SK-N-SH (cell line): Measurements from ENCODE around the gene SQOR. TPM values are rescaled to one million over a fixed set of nuclear protein-coding genes. Genes with fewer than 3 reads are reported as not detected.

ENCODE experiments used
- CTCF ChIA-PET: fragments of 300-600, 350-600 bp; formaldehyde crosslinking; extraction: SDS; loops from one replicate; lab custom pipeline; 2021; lab: Yijun Ruan, JAX
- POLR2A ChIA-PET: fragments of 350-600 bp; sonication (Branson Sonifier 250); formaldehyde crosslinking; extraction: SDS; loops from one replicate; lab custom pipeline; 2020; ENCODE audit warnings: antibody characterized with exemption, inconsistent platforms; lab: Yijun Ruan, JAX
- DNase-seq: peaks from one replicate; pipeline ENCODE4 v3.0.0; 2012
- H2AFZ ChIP-seq: fragments of 200-600 bp; sonication (generic); 2 replicates; pipeline ENCODE4 v1.8.1; 2016; ENCODE audit warnings: antibody characterized with exemption, mild to moderate bottlenecking, low read depth
- H3F3A ChIP-seq: fragments of 200-600 bp; sonication (generic); replicated peaks from 2 replicates; pipeline ENCODE3; 2016; ENCODE audit warnings: antibody characterized with exemption, mild to moderate bottlenecking; ENCODE audit not compliant: insufficient read depth
- H3K27ac ChIP-seq, 2 experiments: fragments of 200-500 bp in 1 of 2; fragments of 200-600 bp in 1 of 2; sonication (Bioruptor generic) in 1 of 2; sonication (generic), shearing (Covaris generic) in 1 of 2; 2 replicates each; pipeline versions ENCODE4 v1.5.1 to v1.6.1; 2014 to 2016; ENCODE audit warnings: low read depth in 2 of 2, inconsistent platforms in 1 of 2, low read length in 1 of 2, mild to moderate bottlenecking in 1 of 2, mixed read lengths in 1 of 2
- H3K27me3 ChIP-seq: fragments of 200-600 bp; sonication (generic), shearing (Covaris generic); 2 replicates; pipeline ENCODE4 v1.6.1; 2016; ENCODE audit warnings: mixed run types; ENCODE audit not compliant: insufficient read depth
- H3K36me3 ChIP-seq, 2 experiments: fragments of 200-500 bp in 1 of 2; fragments of 200-600 bp in 1 of 2; sonication (Bioruptor generic) in 1 of 2; sonication (generic) in 1 of 2; replicated peaks in 1 of 2; 2 replicates each; pipeline versions ENCODE3 to v1.5.1; 2014 to 2016; ENCODE audit warnings: low read length in 1 of 2, mild to moderate bottlenecking in 1 of 2; ENCODE audit not compliant: insufficient read depth in 2 of 2, control insufficient read depth in 1 of 2
- H3K4me1 ChIP-seq, 2 experiments: fragments of 200-500 bp in 1 of 2; fragments of 200-600 bp in 1 of 2; sonication (Bioruptor generic) in 1 of 2; sonication (generic), shearing (Covaris generic) in 1 of 2; 2 replicates each; pipeline versions ENCODE4 v1.5.1 to v1.6.1; 2014 to 2016; ENCODE audit warnings: low read depth in 1 of 2, low read length in 1 of 2, mixed run types in 1 of 2; ENCODE audit not compliant: insufficient read depth in 2 of 2, control insufficient read depth in 1 of 2
- H3K4me2 ChIP-seq: fragments of 200-600 bp; sonication (generic), shearing (Covaris generic); 2 replicates; pipeline ENCODE4 v1.6.1; 2017; ENCODE audit warnings: mixed run types
- H3K4me3 ChIP-seq, 2 experiments: fragments of 200-500 bp in 1 of 2; fragments of 200-600 bp in 1 of 2; sonication (Bioruptor generic) in 1 of 2; sonication (generic), shearing (Covaris generic) in 1 of 2; 2 replicates each; pipeline versions ENCODE4 v1.5.1 to v1.8.1; 2014 to 2016; ENCODE audit warnings: low read depth in 2 of 2, inconsistent platforms in 1 of 2, low read length in 1 of 2, mild to moderate bottlenecking in 1 of 2, mixed read lengths in 1 of 2, moderate library complexity in 1 of 2
- H3K79me2 ChIP-seq: fragments of 200-600 bp; sonication (generic); 2 replicates; pipeline ENCODE4 v1.8.1; 2017; ENCODE audit warnings: mild to moderate bottlenecking; ENCODE audit not compliant: insufficient read depth
- H3K9ac ChIP-seq: fragments of 200-600 bp; sonication (generic); 2 replicates; pipeline ENCODE4 v1.6.1; 2017; ENCODE audit warnings: mixed run types
- H3K9me2 ChIP-seq: fragments of 200-600 bp; sonication (generic); 2 replicates; pipeline ENCODE4 v1.6.1; 2017; ENCODE audit warnings: mixed run types
- H3K9me3 ChIP-seq: fragments of 200-600 bp; sonication (generic); 2 replicates; pipeline ENCODE4 v1.6.1; 2017; ENCODE audit warnings: mixed run types, mild to moderate bottlenecking, moderate library complexity
- H4K20me1 ChIP-seq: fragments of 200-600 bp; sonication (generic); 2 replicates; pipeline ENCODE4 v1.6.1; 2017; ENCODE audit warnings: mild to moderate bottlenecking, mixed run types; ENCODE audit not compliant: insufficient read depth
- CHD2 ChIP-seq: fragments of 150-350 bp; IDR thresholded peaks from 2 replicates; pipeline ENCODE4 v1.6.1; 2018; ENCODE audit warnings: low read length; ENCODE audit not compliant: partially characterized antibody
- ELF1 ChIP-seq: IDR thresholded peaks from 2 replicates; pipeline ENCODE4 v1.4.0; 2012
- EP300 ChIP-seq, 2 experiments: IDR thresholded peaks; 2 replicates each; pipeline versions ENCODE4 v1.4.0 to v1.6.1; 2012; ENCODE audit warnings: borderline replicate concordance in 1 of 2, low read depth in 1 of 2, low read length in 1 of 2
- FOSL2 ChIP-seq: IDR thresholded peaks from 2 replicates; pipeline ENCODE4 v1.4.0; 2012; ENCODE audit warnings: low read depth, mild to moderate bottlenecking, moderate library complexity, borderline replicate concordance
- FOXJ3 ChIP-seq: sonication (generic); formaldehyde crosslinking; IDR thresholded peaks from 2 replicates; pipeline ENCODE4 v1.5.1; 2020; ENCODE audit warnings: mild to moderate bottlenecking, missing genetic modification reagents
- GABPA ChIP-seq: IDR thresholded peaks from 2 replicates; pipeline ENCODE4 v1.4.0; 2012; ENCODE audit warnings: low read depth, mild to moderate bottlenecking
- GATA2 ChIP-seq: sonication (generic); formaldehyde crosslinking; IDR thresholded peaks from 2 replicates; pipeline ENCODE4 v1.5.0; 2020; ENCODE audit warnings: mild to moderate bottlenecking, missing genetic modification reagents
- JUND ChIP-seq: IDR thresholded peaks from 2 replicates; pipeline ENCODE4 v1.4.0; 2012
- MAX ChIP-seq: IDR thresholded peaks from 2 replicates; pipeline ENCODE4 v1.4.0; 2012; ENCODE audit warnings: low read depth
- MXI1 ChIP-seq: IDR thresholded peaks from 2 replicates; pipeline ENCODE4 v1.6.1; 2012; ENCODE audit warnings: mild to moderate bottlenecking, low read depth, low read length, improper control_type of control experiment
- NFIC ChIP-seq: IDR thresholded peaks from 2 replicates; pipeline ENCODE4 v1.4.0; 2012; ENCODE audit warnings: borderline replicate concordance
- NRF1 ChIP-seq: IDR thresholded peaks from 2 replicates; pipeline ENCODE4 v1.6.1; 2012; ENCODE audit warnings: low read depth, mild to moderate bottlenecking, low read length
- PBX3 ChIP-seq: IDR thresholded peaks from 2 replicates; pipeline ENCODE4; 2012
- RCOR1 ChIP-seq: fragments of 150-350 bp; IDR thresholded peaks from 2 replicates; pipeline ENCODE4 v1.6.1; 2017; ENCODE audit warnings: antibody characterized with exemption, low read length
- REST ChIP-seq: IDR thresholded peaks from 2 replicates; pipeline ENCODE4 v1.6.1; 2012; ENCODE audit warnings: mild to moderate bottlenecking, low read depth, low read length, moderate library complexity
- RFX5 ChIP-seq: IDR thresholded peaks from 2 replicates; pipeline ENCODE4 v1.6.1; 2012; ENCODE audit warnings: mild to moderate bottlenecking, improper control_type of control experiment, low read length
- SIN3A ChIP-seq: IDR thresholded peaks from 2 replicates; pipeline ENCODE4 v1.6.1; 2012; ENCODE audit warnings: low read depth, mild to moderate bottlenecking, low read length, moderate library complexity, borderline replicate concordance
- TAF1 ChIP-seq: IDR thresholded peaks from 2 replicates; pipeline ENCODE4 v1.6.1; 2012; ENCODE audit warnings: low read depth, mild to moderate bottlenecking, low read length, moderate library complexity, borderline replicate concordance
- TEAD4 ChIP-seq: IDR thresholded peaks from 2 replicates; pipeline ENCODE4 v1.4.0; 2012; ENCODE audit warnings: mild to moderate bottlenecking, borderline replicate concordance; ENCODE audit not compliant: insufficient read depth
- YY1 ChIP-seq: IDR thresholded peaks from 2 replicates; pipeline ENCODE4 v1.4.0; 2012; ENCODE audit warnings: low read depth, mild to moderate bottlenecking
- whole genome bisulfite sequencing: methylation state at CpG from one replicate; pipeline ENCODE4 v1.1.6; 2017; ENCODE audit warnings: low lambda C conversion rate; 5-methylcytosine and 5-hydroxymethylcytosine counted together
- polyA plus RNA-seq, 3 experiments: library from polyadenylated mRNA; depleted of rRNA; stranded (reverse); fragments of >200 nt; gene quantifications; 2 replicates each; pipeline ENCODE4 v1.2.3, GENCODE V29; 2012
- TF ChIP-seq, protein P1 (sequence below): IDR thresholded peaks from 2 replicates; pipeline ENCODE4 v1.4.0; 2012; ENCODE audit warnings: low read depth, borderline replicate concordance

The SQOR gene
- polyA plus RNA-seq, 1 of the 3 experiments (the other 2 are of a cell fraction) = 7.8 TPM

DNA sequence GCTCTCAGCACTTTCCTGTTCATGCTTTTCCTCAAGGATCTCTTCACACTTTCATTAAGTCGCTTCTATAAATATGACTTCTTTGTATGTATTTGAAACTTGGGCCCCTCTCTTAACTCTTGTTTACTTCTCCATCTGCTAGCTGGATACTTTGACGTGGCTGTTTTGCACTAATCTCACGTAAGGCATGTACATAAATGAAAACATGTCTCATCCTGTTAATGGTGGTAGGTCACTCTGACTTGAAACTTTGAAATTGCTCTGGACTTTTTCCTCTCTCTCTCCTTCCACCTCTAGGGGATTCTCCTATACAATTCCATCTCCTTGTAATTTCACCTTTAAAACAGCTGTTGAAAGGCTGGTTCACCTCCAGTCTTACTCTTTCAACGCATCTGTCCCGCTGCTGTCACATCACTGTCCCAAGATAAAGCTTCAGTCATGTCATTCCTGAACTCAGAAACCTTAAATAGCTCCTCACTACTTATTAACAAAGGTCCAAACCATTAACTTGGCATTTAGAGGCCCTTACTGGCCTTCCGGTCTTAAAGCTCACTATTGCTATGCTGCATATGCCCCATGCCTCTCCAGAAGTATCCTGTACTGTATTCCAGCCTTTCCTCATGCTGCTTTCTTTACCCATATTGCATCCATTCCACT, 46.5 kb upstream of the SQOR start:
- ChIA-PET POLR2A (interaction anchor here (0.5 to 1.5 kb wide), 4 partner anchors 36 to 309 kb away, joined by 3 to 10 read pairs (median 3); a partner anchor contains a TSS), CTCF (interaction anchor here (0.7 to 5.1 kb wide), 9 partner anchors 9 to 383 kb away, joined by 3 to 30 read pairs (median 5); a partner anchor contains a TSS)
- Histone ChIP-seq H3K4me2 (peak overlapping the region; percentile 84), H3K4me1 (peaks cover 19 to 24% of the 10 kb centered on the region in 2 experiments; a peak in 3 of 4 replicates), H3K4me3 (peak overlapping the region; percentile 84 to 87), H3K9ac (peak overlapping the region; percentile 97), H2AFZ (peak overlapping the region; percentile 93; the same call in 1 of the 2 replicates), H3F3A (peaks cover 10% of the 10 kb centered on the region), H3K27ac (peak overlapping the region; percentile 94 to 97), H3K9me2 (no peaks in the 10 kb centered on the region), H3K79me2 (peaks cover 58% of the 10 kb centered on the region), H3K36me3 (peaks cover 0 to 8% of the 10 kb centered on the region in 2 experiments), H4K20me1 (no peaks in the 10 kb centered on the region), H3K9me3 (no peaks in the 10 kb centered on the region), H3K27me3 (no peaks in the 10 kb centered on the region)
- whole genome bisulfite sequencing = 14% methylated on average over 6 of the region's 6 CpGs
- no peak for TF ChIP-seq FOXJ3
- no peak for TF ChIP-seq RCOR1
- TF ChIP-seq MAX = no peak
- DNase-seq = no peak

- peak overlapping the region in 1 of 2 experiments; percentile 94; a peak in 2 of 4 replicates for H3K27ac ChIP-seq
- peaks cover 66% of the 10 kb centered on the region for H3K79me2 ChIP-seq
- no peaks in the 10 kb centered on the region for H4K20me1 ChIP-seq
- H3K9me2 ChIP-seq = no peaks in the 10 kb centered on the region
- H3K9me3 ChIP-seq = no peaks in the 10 kb centered on the region
- ChIA-PET CTCF (interaction anchor here (1.3 to 5.1 kb wide), 5 partner anchors 22 to 384 kb away, joined by 3 to 30 read pairs (median 5); no protein-coding TSS in a partner anchor), POLR2A (no interaction called here)
- no peak overlapping the region for H2AFZ ChIP-seq
- H3K9ac ChIP-seq = peak overlapping the region; percentile 97
- no peak for DNase-seq
- peak overlapping the region; percentile 84 for H3K4me2 ChIP-seq
- peaks cover 0 to 14% of the 10 kb centered on the region in 2 experiments for H3K36me3 ChIP-seq
- TF ChIP-seq REST = no peak
- TF ChIP-seq FOSL2 = no peak
- no peak for TF ChIP-seq FOXJ3
- TF ChIP-seq, protein P1, sequence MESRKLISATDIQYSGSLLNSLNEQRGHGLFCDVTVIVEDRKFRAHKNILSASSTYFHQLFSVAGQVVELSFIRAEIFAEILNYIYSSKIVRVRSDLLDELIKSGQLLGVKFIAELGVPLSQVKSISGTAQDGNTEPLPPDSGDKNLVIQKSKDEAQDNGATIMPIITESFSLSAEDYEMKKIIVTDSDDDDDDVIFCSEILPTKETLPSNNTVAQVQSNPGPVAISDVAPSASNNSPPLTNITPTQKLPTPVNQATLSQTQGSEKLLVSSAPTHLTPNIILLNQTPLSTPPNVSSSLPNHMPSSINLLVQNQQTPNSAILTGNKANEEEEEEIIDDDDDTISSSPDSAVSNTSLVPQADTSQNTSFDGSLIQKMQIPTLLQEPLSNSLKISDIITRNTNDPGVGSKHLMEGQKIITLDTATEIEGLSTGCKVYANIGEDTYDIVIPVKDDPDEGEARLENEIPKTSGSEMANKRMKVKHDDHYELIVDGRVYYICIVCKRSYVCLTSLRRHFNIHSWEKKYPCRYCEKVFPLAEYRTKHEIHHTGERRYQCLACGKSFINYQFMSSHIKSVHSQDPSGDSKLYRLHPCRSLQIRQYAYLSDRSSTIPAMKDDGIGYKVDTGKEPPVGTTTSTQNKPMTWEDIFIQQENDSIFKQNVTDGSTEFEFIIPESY = no peak
- no peak for TF ChIP-seq JUND
- TF ChIP-seq RFX5 = no peak
- TF ChIP-seq MXI1 = no peak
- TF ChIP-seq GABPA = no peak
- no peak for TF ChIP-seq TEAD4
- no peak for TF ChIP-seq GATA2
- no peak for TF ChIP-seq PBX3
- TF ChIP-seq YY1 = no peak
- no peak for TF ChIP-seq NFIC
- no peak for TF ChIP-seq CHD2
- no peak for TF ChIP-seq EP300 (IDR thresholded peaks at IDR 0.05; ENCODE audit: borderline replicate concordance in 1 of 2, low read depth in 1 of 2, low read length in 1 of 2)
- no peak for TF ChIP-seq NRF1
- TF ChIP-seq ELF1 = no peak
- no peak for TF ChIP-seq SIN3A
- TF ChIP-seq TAF1 = no peak
- peaks cover 19 to 24% of the 10 kb centered on the region in 2 experiments; a peak in 3 of 4 replicates for H3K4me1 ChIP-seq
- peak overlapping the region; percentile 84 to 87; a peak in 3 of 4 replicates for H3K4me3 ChIP-seq
- WGBS = 70% methylated on average over 5 of the region's 5 CpGs
- no peaks in the 10 kb centered on the region for H3K27me3 ChIP-seq
- peaks cover 10% of the 10 kb centered on the region for H3F3A ChIP-seq
Observed at GRCh38 chr15:45589256-45589655, 45.6 kb upstream of the SQOR start.
